Measurements from ENCODE around the gene SPAG4. TPM values are rescaled to one million over a fixed set of nuclear protein-coding genes. Genes with fewer than 3 reads are reported as not detected.

The SPAG4 gene, protein sequence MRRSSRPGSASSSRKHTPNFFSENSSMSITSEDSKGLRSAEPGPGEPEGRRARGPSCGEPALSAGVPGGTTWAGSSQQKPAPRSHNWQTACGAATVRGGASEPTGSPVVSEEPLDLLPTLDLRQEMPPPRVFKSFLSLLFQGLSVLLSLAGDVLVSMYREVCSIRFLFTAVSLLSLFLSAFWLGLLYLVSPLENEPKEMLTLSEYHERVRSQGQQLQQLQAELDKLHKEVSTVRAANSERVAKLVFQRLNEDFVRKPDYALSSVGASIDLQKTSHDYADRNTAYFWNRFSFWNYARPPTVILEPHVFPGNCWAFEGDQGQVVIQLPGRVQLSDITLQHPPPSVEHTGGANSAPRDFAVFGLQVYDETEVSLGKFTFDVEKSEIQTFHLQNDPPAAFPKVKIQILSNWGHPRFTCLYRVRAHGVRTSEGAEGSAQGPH
- total RNA-seq (2013; cell fraction: nucleolus; rRNA removed), result 7.6 and 10.3 TPM in 2 replicates
- 3.1 and 3.5 TPM in 2 replicates for total RNA-seq (2014; rRNA removed)
- total RNA-seq (2014; rRNA removed; fragmentation: Illumina TruSeq; extraction: Trizol), result 2.0 and 2.1 TPM in 2 replicates
- 4.1 and 5.5 TPM in 2 replicates for total RNA-seq (2021)
- polyA plus RNA-seq (2011; ENCODE audit: low read depth), result 5.1 TPM
- 7.4 and 12.5 TPM in 2 replicates for polyA plus RNA-seq (2011; rRNA removed)
- 22.9 and 24.4 TPM in 2 replicates for polyA plus RNA-seq (2011; cell fraction: cytosol; rRNA removed)
- 36.0 and 72.8 TPM in 2 replicates for polyA plus RNA-seq (2011; cell fraction: nucleus; rRNA removed)
- polyA plus RNA-seq (2012), result 18.6 and 21.8 TPM in 2 replicates
- 0.27 and 0.90 TPM in 2 replicates for polyA plus RNA-seq (2014; fragmentation: Illumina TruSeq; extraction: Trizol)
- polyA plus RNA-seq (2014; fragmentation: Nextera tagmentation; extraction: Ambion mirVana), result 1 to 10 TPM; 1.6 to 2.4 TPM
- 2.4 and 3.7 TPM in 2 replicates for polyA plus RNA-seq (2014; rRNA removed)
- polyA plus RNA-seq (2016; fragmentation: Nextera tagmentation; extraction: Ambion mirVana), result 1 to 10 TPM; 1.6 to 3.5 TPM
- 5.4 and 11.1 TPM in 2 replicates for polyA minus RNA-seq (2011; rRNA and poly(A)+ RNA removed)
- polyA minus RNA-seq (2011; cell fraction: cytosol; rRNA and poly(A)+ RNA removed), result 4.5 and 7.2 TPM in 2 replicates
- polyA minus RNA-seq (2011; cell fraction: nucleus; rRNA and poly(A)+ RNA removed), result 5.3 and 6.0 TPM in 2 replicates
- Bru-seq, nascent RNA, result percentile 54 among the genes with signal in this experiment
- percentile 50 among the genes with signal in this experiment for BruChase-seq, experiment 1, labeled RNA remaining after a 6-hour chase
- percentile 52 among the genes with signal in this experiment for BruChase-seq, experiment 2, labeled RNA remaining after a 2-hour chase
- long read RNA-seq, experiment 1, result 0 reads
- long read RNA-seq, experiment 2, partial matches to known transcripts, result 1 of 6 reads
- long read RNA-seq, experiment 2, other reads (novel, unspliced or antisense), result 5 of 6 reads

DNA sequence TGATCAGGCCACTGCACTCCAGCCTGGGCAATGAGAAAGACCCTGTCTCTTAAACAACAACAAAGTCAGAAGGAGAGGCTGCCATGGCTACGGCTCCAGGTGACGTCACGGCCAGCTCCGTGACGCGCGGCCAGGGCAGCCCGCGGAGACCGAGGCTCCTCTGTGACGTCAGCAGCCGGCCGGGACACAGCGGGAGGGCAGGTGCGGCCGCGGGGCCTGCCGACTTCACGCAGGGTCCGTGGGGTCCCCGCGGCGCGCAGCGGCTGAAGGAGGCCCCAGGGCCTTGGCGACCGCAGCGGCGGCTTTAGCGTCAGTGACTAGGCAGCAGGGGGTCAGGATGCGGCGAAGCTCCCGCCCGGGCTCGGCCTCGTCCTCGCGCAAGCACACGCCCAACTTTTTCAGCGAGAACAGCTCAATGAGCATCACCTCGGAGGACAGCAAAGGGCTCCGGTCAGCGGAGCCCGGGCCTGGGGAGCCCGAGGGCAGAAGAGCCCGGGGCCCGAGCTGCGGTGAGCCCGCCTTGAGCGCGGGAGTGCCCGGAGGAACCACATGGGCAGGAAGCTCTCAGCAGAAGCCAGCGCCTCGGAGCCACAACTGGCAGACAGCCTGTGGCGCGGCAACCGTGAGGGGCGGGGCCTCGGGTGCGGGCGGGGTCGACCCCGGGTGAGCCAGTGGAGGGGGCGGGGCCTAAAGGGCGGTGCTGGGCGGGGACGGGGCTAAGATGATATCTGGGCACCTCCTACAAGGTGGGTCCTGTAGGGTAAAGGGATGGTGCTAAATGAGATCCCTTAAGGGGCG, at the start of gene SPAG4:
SPAG4 (plus strand) TSS at position 163 of the 798 bp plus-strand sequence; CDS start at position 338, 175 bp downstream.
- SMC1A ChIA-PET (ENCODE audit: uncharacterized antibody, unreplicated experiment), result interaction anchor here (0.6 to 2.2 kb wide), 8 partner anchors 19 to 338 kb away, joined by 3 to 10 read pairs (median 3); partner anchors contain the start of genes ERGIC3, RBM39 and SCAND1
- Histone ChIP-seq H3K4me2 (ENCODE audit: control insufficient read depth, insufficient read depth) (peak within 1 kb of the TSS; percentile 95), H3K9ac (ENCODE audit: control insufficient read depth, insufficient read depth, low read length) (peak within 1 kb of the TSS; percentile 72), H3K27ac (ENCODE audit: control insufficient read depth, insufficient read depth) (peak within 1 kb of the TSS; percentile 71), H3K9me3 (replicated peaks; ENCODE audit: control insufficient read depth, insufficient read depth, low read length) (no peaks in the 10 kb centered on the region; the same call in 2 of the 3 replicates), H4K20me1 (ENCODE audit: control insufficient read depth, insufficient read depth) (no peaks in the 10 kb centered on the region), H3K4me3 (peak within 1 kb of the TSS; percentile 99), H2AFZ (ENCODE audit: control insufficient read depth, low read depth, low read length) (peak within 1 kb of the TSS; percentile 93), H3K79me2 (ENCODE audit: control insufficient read depth, insufficient read depth, low read length) (no peaks in the 10 kb centered on the region; the same call in none of the 2 replicates), H3K36me3 (ENCODE audit: control insufficient read depth in 2 of 2, insufficient read depth in 2 of 2, low read length in 1 of 2) (no peaks in the 10 kb centered on the region), H3K4me1 (ENCODE audit: control insufficient read depth, insufficient read depth, low read length) (peaks cover 44% of the 10 kb centered on the region), H3K27me3 (replicated peaks in 1 of 2; ENCODE audit: control insufficient read depth in 2 of 2, insufficient read depth in 2 of 2, low read length in 1 of 2) (no peaks in the 10 kb centered on the region)
- ATAC-seq (peak; percentile 84), DNase-seq (ENCODE audit: low read depth, low spot score) (no peak), FAIRE-seq (peak; percentile 97)
- RAD21 ChIA-PET (ENCODE audit: unreplicated experiment), result interaction anchor here (0.7 to 2.2 kb wide), 8 partner anchors 9 to 338 kb away, joined by 3 to 8 read pairs (median 4); partner anchors contain the start of genes CPNE1, RBM12 and SCAND1
- BruUV-seq (replicated peaks), result no TSS peak
- WGBS (ENCODE audit: insufficient coverage, insufficient replicate concordance, low lambda C conversion rate, missing lambda C conversion rate), result 1% methylated on average over 66 of the region's 68 CpGs
- CTCF ChIA-PET, result interaction anchor here (0.6 to 1.6 kb wide), 6 partner anchors 11 to 338 kb away, joined by 3 to 7 read pairs (median 4); partner anchors contain the start of gene SCAND1
- POLR2A ChIA-PET, result interaction anchor here (0.5 to 5.0 kb wide), 8 partner anchors 48 to 471 kb away, joined by 3 to 24 read pairs (median 3); partner anchors contain the start of genes CPNE1, RBM12 and RBM39
- in situ Hi-C loops (cut with MboI), result no loop called here
- intact Hi-C loops (cut with micrococcal nuclease; ENCODE audit: unreplicated experiment), result loop anchor here (1.0 to 10.0 kb wide), 3 partner anchors 74 to 338 kb away; partner anchors contain the start of genes ERGIC3 and SCAND1
- TF ChIP-seq RFX5 (IDR thresholded peaks at IDR 0.05; ENCODE audit: low read depth, low read length) (no peak), POU2F2 (IDR thresholded peaks at IDR 0.05; ENCODE audit: borderline replicate concordance, low read depth, low read length) (no peak), POLR2A (IDR thresholded peaks at IDR 0.05; ENCODE audit: low read depth, low read length) (peak; percentile 76), SPI1 (IDR thresholded peaks at IDR 0.05; ENCODE audit: borderline replicate concordance, insufficient read depth, low read depth, low read length) (no peak), YY1 (IDR thresholded peaks at IDR 0.05; ENCODE audit: low read depth, low read length) (no peak; the same call in 1 of the 2 replicates), EP300 (IDR thresholded peaks at IDR 0.05; ENCODE audit: borderline replicate concordance in 1 of 2, control insufficient read depth in 1 of 2, low read depth in 2 of 2, low read length in 2 of 2) (no peak), FOXM1 (IDR thresholded peaks at IDR 0.05; ENCODE audit: low read depth, low read length) (no peak), NR2C1 (IDR thresholded peaks at IDR 0.05) (peak; percentile 51; the same call in 1 of the 2 replicates), ZNF622 (IDR thresholded peaks at IDR 0.05) (no peak), EZH2 (IDR thresholded peaks at IDR 0.05; ENCODE audit: borderline replicate concordance, control insufficient read depth, low read depth, low read length) (no peak)
- TF ChIP-seq, protein P1, sequence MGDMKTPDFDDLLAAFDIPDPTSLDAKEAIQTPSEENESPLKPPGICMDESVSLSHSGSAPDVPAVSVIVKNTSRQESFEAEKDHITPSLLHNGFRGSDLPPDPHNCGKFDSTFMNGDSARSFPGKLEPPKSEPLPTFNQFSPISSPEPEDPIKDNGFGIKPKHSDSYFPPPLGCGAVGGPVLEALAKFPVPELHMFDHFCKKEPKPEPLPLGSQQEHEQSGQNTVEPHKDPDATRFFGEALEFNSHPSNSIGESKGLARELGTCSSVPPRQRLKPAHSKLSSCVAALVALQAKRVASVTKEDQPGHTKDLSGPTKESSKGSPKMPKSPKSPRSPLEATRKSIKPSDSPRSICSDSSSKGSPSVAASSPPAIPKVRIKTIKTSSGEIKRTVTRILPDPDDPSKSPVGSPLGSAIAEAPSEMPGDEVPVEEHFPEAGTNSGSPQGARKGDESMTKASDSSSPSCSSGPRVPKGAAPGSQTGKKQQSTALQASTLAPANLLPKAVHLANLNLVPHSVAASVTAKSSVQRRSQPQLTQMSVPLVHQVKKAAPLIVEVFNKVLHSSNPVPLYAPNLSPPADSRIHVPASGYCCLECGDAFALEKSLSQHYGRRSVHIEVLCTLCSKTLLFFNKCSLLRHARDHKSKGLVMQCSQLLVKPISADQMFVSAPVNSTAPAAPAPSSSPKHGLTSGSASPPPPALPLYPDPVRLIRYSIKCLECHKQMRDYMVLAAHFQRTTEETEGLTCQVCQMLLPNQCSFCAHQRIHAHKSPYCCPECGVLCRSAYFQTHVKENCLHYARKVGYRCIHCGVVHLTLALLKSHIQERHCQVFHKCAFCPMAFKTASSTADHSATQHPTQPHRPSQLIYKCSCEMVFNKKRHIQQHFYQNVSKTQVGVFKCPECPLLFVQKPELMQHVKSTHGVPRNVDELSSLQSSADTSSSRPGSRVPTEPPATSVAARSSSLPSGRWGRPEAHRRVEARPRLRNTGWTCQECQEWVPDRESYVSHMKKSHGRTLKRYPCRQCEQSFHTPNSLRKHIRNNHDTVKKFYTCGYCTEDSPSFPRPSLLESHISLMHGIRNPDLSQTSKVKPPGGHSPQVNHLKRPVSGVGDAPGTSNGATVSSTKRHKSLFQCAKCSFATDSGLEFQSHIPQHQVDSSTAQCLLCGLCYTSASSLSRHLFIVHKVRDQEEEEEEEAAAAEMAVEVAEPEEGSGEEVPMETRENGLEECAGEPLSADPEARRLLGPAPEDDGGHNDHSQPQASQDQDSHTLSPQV (IDR thresholded peaks at IDR 0.05), result no peak

Measured in GM12878 (cell line).